ENCODE data around the gene TMEM229A. TPM values are rescaled to one million over a fixed set of nuclear protein-coding genes. Genes with fewer than 3 reads are reported as not detected.
"Not testable (repeated sequence)": the region's sequence is repeated elsewhere in the genome, so short reads cannot be mapped to it uniquely, and the experiment has no call there.

Gene TMEM229A
- not detected in 3 replicates for total RNA-seq
- long read RNA-seq: 0 reads

GRCh38 chr7:124032369-124033094, at the start of gene TMEM229A:
Gene TMEM229A, minus strand, starts transcription at chr7:124033067. Its CDS starts 64 bp downstream, at chr7:124033003.
- Mint-ChIP-seq H3K27me3 (ENCODE audit: low read depth) (peaks cover 50% of the 10 kb centered on the region), H3K27ac (ENCODE audit: unreplicated experiment) (no peak within 1 kb of the TSS)

GRCh38 chr7:124082234-124082633, 49.4 kb upstream of the TMEM229A start:
- not testable (repeated sequence) for H3K27me3 Mint-ChIP-seq (ENCODE audit: low read depth); H3K27ac Mint-ChIP-seq (ENCODE audit: unreplicated experiment); H3K4me3 Mint-ChIP-seq (ENCODE audit: unreplicated experiment); DNase-seq (ENCODE audit: low spot score); H3K36me3 Mint-ChIP-seq (ENCODE audit: low read depth); H3K9me3 Mint-ChIP-seq (ENCODE audit: low read depth); H3K4me1 Mint-ChIP-seq (ENCODE audit: low read depth)

More at GRCh38 chr7:124032369-124033094, at the start of gene TMEM229A:
- no peaks in the 10 kb centered on the region for H3K36me3 Mint-ChIP-seq (ENCODE audit: low read depth)
- DNase-seq (ENCODE audit: low spot score): peak; percentile 87
- H3K4me1 Mint-ChIP-seq (ENCODE audit: low read depth): peaks cover 11% of the 10 kb centered on the region
- H3K9me3 Mint-ChIP-seq (ENCODE audit: low read depth): no peaks in the 10 kb centered on the region
- TF ChIP-seq CTCF (IDR thresholded peaks at IDR 0.05): no peak
- peak within 1 kb of the TSS; percentile 69 for H3K4me3 Mint-ChIP-seq (ENCODE audit: unreplicated experiment)

GRCh38 chr7:124077546-124077945, 44.7 kb upstream of the TMEM229A start:
- no peak for DNase-seq (ENCODE audit: low spot score)
- no peak for TF ChIP-seq CTCF (IDR thresholded peaks at IDR 0.05)
- no peaks in the 10 kb centered on the region for H3K36me3 Mint-ChIP-seq (ENCODE audit: low read depth)
- peaks cover 13% of the 10 kb centered on the region for H3K4me1 Mint-ChIP-seq (ENCODE audit: low read depth)
- H3K27ac Mint-ChIP-seq (ENCODE audit: unreplicated experiment): no peak overlapping the region
- no peaks in the 10 kb centered on the region for H3K27me3 Mint-ChIP-seq (ENCODE audit: low read depth)
- no peaks in the 10 kb centered on the region for H3K9me3 Mint-ChIP-seq (ENCODE audit: low read depth)
- no peak overlapping the region for H3K4me3 Mint-ChIP-seq (ENCODE audit: unreplicated experiment)

GRCh38 chr7:124076841-124077240, 44.0 kb upstream of the TMEM229A start:
- no peak for TF ChIP-seq CTCF (IDR thresholded peaks at IDR 0.05)
- H3K36me3 Mint-ChIP-seq (ENCODE audit: low read depth): no peaks in the 10 kb centered on the region

GRCh38 chr7:124074007-124074406, 41.1 kb upstream of the TMEM229A start:
- Mint-ChIP-seq H3K36me3 (ENCODE audit: low read depth) (no peaks in the 10 kb centered on the region), H3K9me3 (ENCODE audit: low read depth) (no peaks in the 10 kb centered on the region), H3K27me3 (ENCODE audit: low read depth) (no peaks in the 10 kb centered on the region), H3K4me3 (ENCODE audit: unreplicated experiment) (no peak overlapping the region), H3K27ac (ENCODE audit: unreplicated experiment) (no peak overlapping the region), H3K4me1 (ENCODE audit: low read depth) (peaks cover 20% of the 10 kb centered on the region)
- no peak for TF ChIP-seq CTCF (IDR thresholded peaks at IDR 0.05)
- no peak for DNase-seq (ENCODE audit: low spot score)

More at GRCh38 chr7:124076841-124077240, 44.0 kb upstream of the TMEM229A start:
- Mint-ChIP-seq H3K4me3 (ENCODE audit: unreplicated experiment) (no peak overlapping the region), H3K27ac (ENCODE audit: unreplicated experiment) (no peak overlapping the region), H3K27me3 (ENCODE audit: low read depth) (no peaks in the 10 kb centered on the region), H3K4me1 (ENCODE audit: low read depth) (peaks cover 20% of the 10 kb centered on the region), H3K9me3 (ENCODE audit: low read depth) (no peaks in the 10 kb centered on the region)
- DNase-seq (ENCODE audit: low spot score): no peak

- Mint-ChIP-seq H3K4me3 (ENCODE audit: unreplicated experiment) (no peak overlapping the region), H3K36me3 (ENCODE audit: low read depth) (no peaks in the 10 kb centered on the region), H3K27me3 (ENCODE audit: low read depth) (no peaks in the 10 kb centered on the region), H3K4me1 (ENCODE audit: low read depth) (peaks cover 20% of the 10 kb centered on the region), H3K27ac (ENCODE audit: unreplicated experiment) (no peak overlapping the region), H3K9me3 (ENCODE audit: low read depth) (peaks cover under 1% of the 10 kb centered on the region)
- no peak for DNase-seq (ENCODE audit: low spot score)
- TF ChIP-seq CTCF (IDR thresholded peaks at IDR 0.05): no peak
Measured at GRCh38 chr7:124073310-124073645, 40.4 kb upstream of the TMEM229A start.
